B cell (primary cell): Measurements from ENCODE around the gene IGFBP3.

Experiments used
- CTCF ChIP-seq: fragments of 200-600 bp; IDR thresholded peaks from one replicate; pipeline ENCODE4 v1.8.0; 2022; ENCODE audit warnings: antibody characterized with exemption, mild to moderate bottlenecking
- EZH2 ChIP-seq: IDR thresholded peaks from 2 replicates; pipeline ENCODE4 v1.6.1; 2012; ENCODE audit warnings: borderline replicate concordance, low read depth, mild to moderate bottlenecking, moderate library complexity, low read length; ENCODE audit not compliant: insufficient read depth, poor library complexity, severe bottlenecking

GRCh38 chr7:45873355-45873754 is 47.7 kb downstream of the IGFBP3 start:
- TF ChIP-seq CTCF (no peak), EZH2 (no peak)
